T-helper 1 cell treated with Interleukin-12 subunit alpha and Interleukin-12 subunit beta and Interleukin-4 antibody, amounts not matched to agents 30 ng/mL and 1 ng/mL, for 36 hours (primary cell): ENCODE measurements around the gene SYNE1. TPM values are rescaled to one million over a fixed set of nuclear protein-coding genes. Genes with fewer than 3 reads are reported as not detected.
"Not testable (repeated sequence)": the region's sequence is repeated elsewhere in the genome, so short reads cannot be mapped to it uniquely, and the experiment has no call there.

Experiments
- intact Hi-C: fragments of 100-400 bp; cut with micrococcal nuclease; formaldehyde crosslinking; loops from one replicate; pipeline ENCODE4 v1.15.1; 2024
- total RNA-seq: library from RNA; stranded (reverse); gene quantifications from 2 replicates; pipeline ENCODE4 v1.2.3, GENCODE V29; 2022

The SYNE1 gene
- total RNA-seq, 1 donor from 2014 or later: 83.5 TPM

- intact Hi-C loops: no loop called here
Measured at GRCh38 chr6:152496731-152497130, 140.4 kb downstream of the SYNE1 start.

GRCh38 chr6:152495456-152495855 is 141.7 kb downstream of the SYNE1 start:
- intact Hi-C loops: not testable (repeated sequence)

- intact Hi-C loops: not testable (repeated sequence)
Measured at GRCh38 chr6:152492281-152492680, 144.9 kb downstream of the SYNE1 start.

GRCh38 chr6:152491501-152491900 is 145.7 kb downstream of the SYNE1 start:
- intact Hi-C loops: not testable (repeated sequence)

- intact Hi-C loops: not testable (repeated sequence)
Measured at GRCh38 chr6:152490971-152491378, 146.2 kb downstream of the SYNE1 start.

GRCh38 chr6:152484806-152485205 is 152.4 kb downstream of the SYNE1 start:
- intact Hi-C loops: loop anchor here (2.0 kb wide), 1 partner anchor 464 kb away; no protein-coding TSS in a partner anchor

- intact Hi-C loops: no loop called here
Measured at GRCh38 chr6:152482289-152482688, 154.9 kb downstream of the SYNE1 start.

GRCh38 chr6:152478377-152479010 is 158.7 kb downstream of the SYNE1 start:
- intact Hi-C loops: no loop called here

- intact Hi-C loops: no loop called here
Measured at GRCh38 chr6:152474354-152474753, 162.8 kb downstream of the SYNE1 start.

- intact Hi-C loops: no loop called here
Measured at GRCh38 chr6:152472325-152472724, 164.8 kb downstream of the SYNE1 start.

- intact Hi-C loops: no loop called here
Measured at GRCh38 chr6:152471456-152472265, 165.5 kb downstream of the SYNE1 start.

GRCh38 chr6:152463164-152463563 is 174.0 kb downstream of the SYNE1 start:
- intact Hi-C loops: no loop called here

- intact Hi-C loops: no loop called here
Measured at GRCh38 chr6:152462716-152463115, 174.4 kb downstream of the SYNE1 start.

- intact Hi-C loops: no loop called here
Measured at GRCh38 chr6:152461556-152461955, 175.6 kb downstream of the SYNE1 start.

- intact Hi-C loops: no loop called here
Measured at GRCh38 chr6:152458648-152459644, 178.2 kb downstream of the SYNE1 start.

- intact Hi-C loops: no loop called here
Measured at GRCh38 chr6:152457949-152458624, 179.1 kb downstream of the SYNE1 start.

- intact Hi-C loops: no loop called here
Measured at GRCh38 chr6:152454003-152454402, 183.2 kb downstream of the SYNE1 start.

- intact Hi-C loops: no loop called here
Measured at GRCh38 chr6:152453421-152453820, 183.7 kb downstream of the SYNE1 start.

GRCh38 chr6:152452639-152453038 is 184.5 kb downstream of the SYNE1 start:
- intact Hi-C loops: no loop called here

- intact Hi-C loops: no loop called here
Measured at GRCh38 chr6:152450519-152450918, 186.6 kb downstream of the SYNE1 start.

- intact Hi-C loops: no loop called here
Measured at GRCh38 chr6:152441902-152442301, 195.3 kb downstream of the SYNE1 start.
